ENCODE results near the gene YWHAQ. TPM values are rescaled to one million over a fixed set of nuclear protein-coding genes. Genes with fewer than 3 reads are reported as not detected.

YWHAQ gene
- polyA plus RNA-seq (2011; rRNA removed) (509 and 624 TPM in 2 replicates), polyA minus RNA-seq (2011; rRNA and poly(A)+ RNA removed) (272 and 412 TPM in 2 replicates)

GRCh38 chr2:9630736-9631552 is at the start of gene YWHAQ:
Gene YWHAQ, minus strand, starts transcription at chr2:9630997. Its CDS starts 545 bp downstream, at chr2:9630452.
- peak within 1 kb of the TSS; percentile 81 for H3K27ac ChIP-seq (ENCODE audit: low read depth, low read length)
- POLR2A ChIA-PET = interaction anchor here (0.7 to 2.6 kb wide), 27 partner anchors 8 to 212 kb away, joined by 3 to 29 read pairs (median 7); partner anchors contain the start of genes ADAM17 and TAF1B
- no peaks in the 10 kb centered on the region; the same call in 1 of the 2 replicates for H3K9me3 ChIP-seq (ENCODE audit: control insufficient read depth, insufficient read depth, low read length)
- TF ChIP-seq, protein P1, sequence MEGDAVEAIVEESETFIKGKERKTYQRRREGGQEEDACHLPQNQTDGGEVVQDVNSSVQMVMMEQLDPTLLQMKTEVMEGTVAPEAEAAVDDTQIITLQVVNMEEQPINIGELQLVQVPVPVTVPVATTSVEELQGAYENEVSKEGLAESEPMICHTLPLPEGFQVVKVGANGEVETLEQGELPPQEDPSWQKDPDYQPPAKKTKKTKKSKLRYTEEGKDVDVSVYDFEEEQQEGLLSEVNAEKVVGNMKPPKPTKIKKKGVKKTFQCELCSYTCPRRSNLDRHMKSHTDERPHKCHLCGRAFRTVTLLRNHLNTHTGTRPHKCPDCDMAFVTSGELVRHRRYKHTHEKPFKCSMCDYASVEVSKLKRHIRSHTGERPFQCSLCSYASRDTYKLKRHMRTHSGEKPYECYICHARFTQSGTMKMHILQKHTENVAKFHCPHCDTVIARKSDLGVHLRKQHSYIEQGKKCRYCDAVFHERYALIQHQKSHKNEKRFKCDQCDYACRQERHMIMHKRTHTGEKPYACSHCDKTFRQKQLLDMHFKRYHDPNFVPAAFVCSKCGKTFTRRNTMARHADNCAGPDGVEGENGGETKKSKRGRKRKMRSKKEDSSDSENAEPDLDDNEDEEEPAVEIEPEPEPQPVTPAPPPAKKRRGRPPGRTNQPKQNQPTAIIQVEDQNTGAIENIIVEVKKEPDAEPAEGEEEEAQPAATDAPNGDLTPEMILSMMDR (IDR thresholded peaks at IDR 0.05; ENCODE audit: low read depth, low read length) = no peak
- peak; percentile 98 for DNase-seq (ENCODE audit: low read depth, low spot score)
- H3K27me3 ChIP-seq (ENCODE audit: control insufficient read depth, insufficient read depth, low read length) = no peaks in the 10 kb centered on the region
- CTCF ChIA-PET = interaction anchor here (0.6 to 2.1 kb wide), 6 partner anchors 11 to 170 kb away, joined by 3 to 12 read pairs (median 4); no protein-coding TSS in a partner anchor
- peak within 1 kb of the TSS; percentile 96 for H3K4me3 ChIP-seq (ENCODE audit: low read depth, low read length)

- Histone ChIP-seq H3K27me3 (ENCODE audit: control insufficient read depth, insufficient read depth, low read length) (no peaks in the 10 kb centered on the region), H3K4me3 (ENCODE audit: low read depth, low read length) (no peak overlapping the region), H3K27ac (ENCODE audit: low read depth, low read length) (no peak overlapping the region), H3K9me3 (ENCODE audit: control insufficient read depth, insufficient read depth, low read length) (no peaks in the 10 kb centered on the region; the same call in 1 of the 2 replicates)
- POLR2A ChIA-PET = no interaction called here
- CTCF ChIA-PET = no interaction called here
- TF ChIP-seq, protein P1 (IDR thresholded peaks at IDR 0.05; ENCODE audit: low read depth, low read length) = no peak
- no peak for DNase-seq (ENCODE audit: low read depth, low spot score)
Measured at GRCh38 chr2:9680082-9680481, 49.3 kb upstream of the YWHAQ start.

DNA sequence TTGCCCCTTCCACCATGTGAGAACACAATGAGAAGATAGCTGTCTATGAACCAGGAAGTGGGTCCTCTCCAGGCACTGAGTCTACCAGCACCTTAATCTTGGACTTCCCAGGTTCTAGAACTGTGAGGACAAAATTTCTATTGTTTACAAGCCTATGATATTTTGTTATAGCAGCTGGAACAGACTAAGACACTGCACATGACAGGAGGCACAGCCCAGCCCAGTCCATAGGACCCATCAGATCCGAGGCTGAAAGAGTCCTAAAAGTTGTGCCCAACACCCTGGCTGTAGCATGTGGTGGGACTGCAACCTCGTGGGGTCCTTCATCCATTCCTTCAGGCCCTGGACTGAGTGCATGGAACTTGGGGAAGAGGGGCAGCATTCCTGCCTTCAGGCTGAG is 48.4 kb upstream of the YWHAQ start:
- Histone ChIP-seq H3K9me3 (ENCODE audit: control insufficient read depth, insufficient read depth, low read length) (no peaks in the 10 kb centered on the region; the same call in 1 of the 2 replicates), H3K27ac (ENCODE audit: low read depth, low read length) (no peak overlapping the region), H3K27me3 (ENCODE audit: control insufficient read depth, insufficient read depth, low read length) (no peaks in the 10 kb centered on the region), H3K4me3 (ENCODE audit: low read depth, low read length) (no peak overlapping the region)
- ChIA-PET CTCF (no interaction called here), POLR2A (no interaction called here)
- TF ChIP-seq, protein P1 (IDR thresholded peaks at IDR 0.05; ENCODE audit: low read depth, low read length) = no peak
- DNase-seq (ENCODE audit: low read depth, low spot score) = no peak

DNA sequence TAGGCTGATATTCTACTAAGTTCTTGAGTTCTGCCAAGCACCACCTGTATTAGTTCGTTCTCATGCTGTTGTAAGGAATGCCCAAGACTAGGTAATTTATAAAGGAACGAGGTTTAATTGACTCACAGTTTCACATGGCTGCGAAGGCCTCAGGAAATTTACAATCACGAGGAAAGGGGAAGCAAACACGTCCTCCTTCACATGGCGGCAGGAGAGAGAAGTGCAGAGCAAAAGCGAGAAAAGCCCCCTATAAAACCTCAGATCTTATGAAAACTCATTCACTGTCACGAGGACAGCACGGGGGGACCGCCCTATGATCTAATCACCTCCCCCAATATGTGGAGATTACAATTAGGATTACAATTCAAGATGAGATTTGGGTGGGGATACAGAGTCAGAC is 47.7 kb upstream of the YWHAQ start:
- Histone ChIP-seq H3K4me3 (ENCODE audit: low read depth, low read length) (no peak overlapping the region), H3K27ac (ENCODE audit: low read depth, low read length) (no peak overlapping the region), H3K27me3 (ENCODE audit: control insufficient read depth, insufficient read depth, low read length) (no peaks in the 10 kb centered on the region), H3K9me3 (ENCODE audit: control insufficient read depth, insufficient read depth, low read length) (no peaks in the 10 kb centered on the region; the same call in 1 of the 2 replicates)
- CTCF ChIA-PET = no interaction called here
- no peak for DNase-seq (ENCODE audit: low read depth, low spot score)
- TF ChIP-seq, protein P1 (IDR thresholded peaks at IDR 0.05; ENCODE audit: low read depth, low read length) = no peak
- POLR2A ChIA-PET = no interaction called here

All from AG04450 (cell line).